Measurements from ENCODE around the gene PPP1R12B. TPM values are rescaled to one million over a fixed set of nuclear protein-coding genes. Genes with fewer than 3 reads are reported as not detected.
"Not testable (repeated sequence)": the region's sequence is repeated elsewhere in the genome, so short reads cannot be mapped to it uniquely, and the experiment has no call there.

Gene PPP1R12B
- total RNA-seq, 4 donors from 2014 or later = 68.1 to 153 (median 116) TPM

DNA sequence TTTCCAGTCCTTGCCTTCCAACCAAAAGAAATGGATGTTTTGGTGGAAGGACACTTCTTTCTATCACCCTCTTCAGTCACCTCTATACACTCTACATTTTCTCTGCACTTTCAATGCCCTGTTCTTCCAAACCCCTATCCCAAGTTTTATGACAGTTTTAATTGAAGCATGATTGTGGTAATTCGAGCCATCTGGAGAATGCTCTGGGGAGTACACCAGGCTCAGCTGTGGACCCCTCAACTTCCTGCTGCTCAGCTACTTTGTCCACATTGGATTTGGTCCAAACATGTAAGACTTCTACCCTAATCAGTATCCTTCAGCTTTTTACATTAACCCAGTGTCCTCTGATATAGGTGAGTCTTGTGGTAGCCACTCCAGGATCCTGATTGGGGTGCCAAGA lies 232.1 kb downstream of the PPP1R12B start:
- Histone ChIP-seq H3K27ac (peak overlapping the region in 2 of 4 donors; percentile 70 to 80), H3K27me3 (no peaks in the 10 kb centered on the region), H3K4me3 (no peak overlapping the region), H3K9me3 (no peaks in the 10 kb centered on the region), H3K4me1 (peaks cover 0 to 74% (median 45%) of the 10 kb centered on the region in 4 donors), H3K36me3 (peaks cover 0 to 52% (median 0%) of the 10 kb centered on the region in 3 donors)
- WGBS, 2 donors = 27 to 50% methylated on average over 1 of the region's 1 CpG
- no peak for TF ChIP-seq POLR2A (IDR thresholded peaks at IDR 0.05)
- no peak for TF ChIP-seq EP300 (IDR thresholded peaks at IDR 0.05)
- TF ChIP-seq, protein P1, sequence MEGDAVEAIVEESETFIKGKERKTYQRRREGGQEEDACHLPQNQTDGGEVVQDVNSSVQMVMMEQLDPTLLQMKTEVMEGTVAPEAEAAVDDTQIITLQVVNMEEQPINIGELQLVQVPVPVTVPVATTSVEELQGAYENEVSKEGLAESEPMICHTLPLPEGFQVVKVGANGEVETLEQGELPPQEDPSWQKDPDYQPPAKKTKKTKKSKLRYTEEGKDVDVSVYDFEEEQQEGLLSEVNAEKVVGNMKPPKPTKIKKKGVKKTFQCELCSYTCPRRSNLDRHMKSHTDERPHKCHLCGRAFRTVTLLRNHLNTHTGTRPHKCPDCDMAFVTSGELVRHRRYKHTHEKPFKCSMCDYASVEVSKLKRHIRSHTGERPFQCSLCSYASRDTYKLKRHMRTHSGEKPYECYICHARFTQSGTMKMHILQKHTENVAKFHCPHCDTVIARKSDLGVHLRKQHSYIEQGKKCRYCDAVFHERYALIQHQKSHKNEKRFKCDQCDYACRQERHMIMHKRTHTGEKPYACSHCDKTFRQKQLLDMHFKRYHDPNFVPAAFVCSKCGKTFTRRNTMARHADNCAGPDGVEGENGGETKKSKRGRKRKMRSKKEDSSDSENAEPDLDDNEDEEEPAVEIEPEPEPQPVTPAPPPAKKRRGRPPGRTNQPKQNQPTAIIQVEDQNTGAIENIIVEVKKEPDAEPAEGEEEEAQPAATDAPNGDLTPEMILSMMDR (IDR thresholded peaks at IDR 0.05) = no peak
- no peak for DNase-seq (ENCODE audit: low spot score in 2 of 2)

DNA sequence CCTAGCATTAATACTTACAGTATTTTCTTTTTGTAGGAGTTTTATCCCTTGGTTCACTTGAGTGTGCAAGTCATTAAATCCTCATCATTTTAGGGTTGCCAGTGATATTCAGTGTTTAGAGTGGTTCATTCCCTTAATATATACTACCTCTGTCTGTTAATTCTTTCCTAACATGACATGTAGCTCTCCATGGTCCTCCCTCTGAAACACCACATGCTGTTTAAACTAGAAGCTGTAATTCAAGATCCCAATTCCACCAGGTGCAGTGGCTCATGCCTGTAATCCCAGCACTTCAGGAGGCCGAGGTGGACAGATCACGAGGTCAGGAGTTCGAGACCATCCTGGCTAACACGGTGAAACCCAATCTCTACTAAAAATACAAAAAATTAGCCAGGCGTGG lies 233.9 kb downstream of the PPP1R12B start:
- peaks cover 0 to 49% (median 0%) of the 10 kb centered on the region in 3 donors for H3K36me3 ChIP-seq
- WGBS, 2 donors = 92 to 94% methylated on average over 5 of the region's 5 CpGs
- H3K27ac ChIP-seq; H3K9me3 ChIP-seq; H3K27me3 ChIP-seq; H3K4me3 ChIP-seq; DNase-seq (ENCODE audit: low spot score in 2 of 2): not testable (repeated sequence)
- peaks cover 0 to 74% (median 46%) of the 10 kb centered on the region in 4 donors for H3K4me1 ChIP-seq

DNA sequence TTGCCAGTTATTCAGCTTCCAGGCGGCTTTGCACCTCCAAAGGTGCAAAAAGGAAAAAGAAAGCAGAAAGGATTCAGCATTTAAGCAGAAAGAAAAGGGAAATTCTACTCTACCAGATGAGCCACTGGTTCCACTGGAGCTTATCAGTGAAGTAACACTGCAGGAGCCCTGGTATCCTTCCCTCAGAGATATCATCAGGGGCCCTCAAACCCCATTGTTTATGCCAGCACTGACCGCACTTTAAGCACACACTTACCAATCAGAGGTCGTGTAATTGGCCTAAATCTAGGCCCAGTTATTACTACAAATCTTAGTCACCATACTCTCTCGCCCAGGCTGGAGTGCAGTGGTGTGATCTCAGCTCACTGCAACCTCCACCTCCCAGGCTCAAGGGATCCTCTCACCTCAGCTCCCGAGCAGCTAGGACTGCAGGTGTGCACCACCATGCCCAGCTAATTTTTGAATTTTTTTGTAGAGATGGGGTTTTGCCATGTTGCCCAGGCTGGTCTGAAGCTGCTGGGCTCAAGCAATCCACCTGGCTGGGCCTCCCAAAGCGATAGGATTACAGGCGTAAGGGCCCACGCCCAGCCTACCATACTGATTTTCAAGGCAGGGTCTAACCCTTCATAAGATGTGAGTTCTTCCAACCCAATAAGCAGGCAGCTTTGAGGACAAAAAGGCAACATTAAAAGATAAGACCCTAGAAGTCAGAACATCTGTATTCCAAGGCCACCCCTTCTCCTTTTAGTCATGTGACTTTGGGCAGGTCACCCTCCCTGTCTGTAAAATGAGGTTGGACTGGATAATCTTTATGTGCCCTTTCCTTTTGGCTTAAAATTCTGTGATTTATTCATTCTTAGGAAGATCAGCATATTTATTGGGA lies 236.4 kb downstream of the PPP1R12B start:
- Histone ChIP-seq H3K27ac (peak overlapping the region in 2 of 4 donors; percentile 83 to 85), H3K36me3 (peaks cover 0 to 49% (median 0%) of the 10 kb centered on the region in 3 donors), H3K4me1 (peaks cover 0 to 74% (median 46%) of the 10 kb centered on the region in 4 donors), H3K4me3 (no peak overlapping the region), H3K9me3 (no peaks in the 10 kb centered on the region), H3K27me3 (no peaks in the 10 kb centered on the region)
- DNase-seq (ENCODE audit: low spot score in 2 of 2) = no peak
- TF ChIP-seq EP300 (IDR thresholded peaks at IDR 0.05) (no peak), POLR2A (IDR thresholded peaks at IDR 0.05) (no peak)
- TF ChIP-seq, protein P1 (IDR thresholded peaks at IDR 0.05) = no peak
- 89 to 91% methylated on average over 7 to 8 of the region's 8 CpGs for WGBS, 2 donors

DNA sequence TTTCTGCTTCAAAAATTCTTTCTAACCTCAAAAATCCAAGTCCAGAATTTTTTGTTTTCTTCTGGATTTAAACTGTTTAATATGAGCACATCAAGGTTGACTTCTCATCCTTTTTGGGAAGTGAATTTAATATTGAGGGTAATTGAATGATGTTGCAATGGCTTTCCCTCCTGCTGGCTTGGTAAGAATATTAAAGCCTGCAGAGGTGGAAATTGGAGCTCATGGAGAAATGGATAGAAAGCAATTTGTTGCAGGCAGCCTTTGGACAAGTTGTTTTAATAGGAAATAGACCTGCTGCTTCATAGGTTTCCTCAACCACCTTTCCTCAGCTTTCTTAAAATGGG lies 237.1 kb downstream of the PPP1R12B start:
- DNase-seq (ENCODE audit: low spot score in 2 of 2) = no peak
- Histone ChIP-seq H3K27ac (peak overlapping the region in 2 of 4 donors; percentile 83 to 85), H3K4me3 (no peak overlapping the region), H3K4me1 (peaks cover 0 to 73% (median 44%) of the 10 kb centered on the region in 4 donors), H3K9me3 (no peaks in the 10 kb centered on the region), H3K27me3 (no peaks in the 10 kb centered on the region), H3K36me3 (peaks cover 0 to 45% (median 0%) of the 10 kb centered on the region in 3 donors)
- TF ChIP-seq, protein P1 (IDR thresholded peaks at IDR 0.05) = no peak
- TF ChIP-seq EP300 (IDR thresholded peaks at IDR 0.05) = no peak
- TF ChIP-seq POLR2A (IDR thresholded peaks at IDR 0.05) = no peak

DNA sequence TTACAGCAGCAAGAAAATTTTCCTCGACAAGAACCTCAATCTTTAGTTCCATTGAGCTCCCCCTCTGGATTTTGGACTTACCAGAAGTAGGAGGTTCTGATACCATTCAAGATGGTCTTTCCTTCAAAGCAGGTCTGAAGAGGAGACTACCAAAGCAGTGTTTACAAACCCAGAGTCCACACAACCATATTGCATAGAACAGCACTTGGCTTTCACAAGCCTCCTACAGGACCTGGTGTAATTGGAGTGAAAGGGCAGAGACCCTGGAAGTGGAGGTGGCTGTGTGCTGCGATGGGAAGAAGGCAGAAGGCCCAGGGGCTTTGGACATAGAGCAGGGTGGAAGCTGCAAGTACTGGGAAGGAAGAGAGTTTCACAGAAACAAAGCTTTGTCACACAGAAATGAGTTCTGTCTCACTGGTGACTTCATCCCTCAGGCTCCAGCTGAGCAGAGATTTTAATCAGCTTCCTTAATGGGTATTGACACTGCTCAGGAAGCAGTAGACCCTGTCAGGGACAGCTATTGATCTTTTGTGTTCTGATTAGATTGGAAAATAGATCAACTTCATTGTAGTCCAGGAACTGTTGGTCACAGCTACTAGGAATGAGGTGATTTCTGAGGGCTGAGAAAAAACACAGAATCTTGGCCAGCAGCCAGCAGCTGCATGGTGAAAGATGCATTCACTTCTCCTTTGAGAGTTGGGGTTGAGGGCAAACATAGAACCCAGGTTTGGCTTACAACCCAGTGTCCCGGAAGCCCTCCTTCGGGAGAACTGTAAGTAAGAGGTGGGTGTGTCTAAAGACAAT lies 237.7 kb downstream of the PPP1R12B start:
- 17 to 22% methylated on average over 4 of the region's 4 CpGs for WGBS, 2 donors
- no peaks in the 10 kb centered on the region for H3K27me3 ChIP-seq
- H3K4me1 ChIP-seq = peaks cover 0 to 75% (median 43%) of the 10 kb centered on the region in 4 donors
- TF ChIP-seq POLR2A (IDR thresholded peaks at IDR 0.05) (no peak), EP300 (IDR thresholded peaks at IDR 0.05) (no peak)
- TF ChIP-seq, protein P1 (IDR thresholded peaks at IDR 0.05) = no peak
- DNase-seq (ENCODE audit: low spot score in 2 of 2) = peak; percentile 76 to 79
- H3K27ac ChIP-seq = peak overlapping the region; percentile 7 to 85 (median 47)
- H3K4me3 ChIP-seq = no peak overlapping the region
- H3K36me3 ChIP-seq = peaks cover 0 to 38% (median 0%) of the 10 kb centered on the region in 3 donors
- no peaks in the 10 kb centered on the region for H3K9me3 ChIP-seq
